ENCODE measurements around the gene MACROH2A1.
"Not testable (repeated sequence)": the region's sequence is repeated elsewhere in the genome, so short reads cannot be mapped to it uniquely, and the experiment has no call there.

Gene MACROH2A1

GRCh38 chr5:135373736-135374515 is 25.1 kb downstream of the MACROH2A1 start:
- H3K9me3 Mint-ChIP-seq = no peaks in the 10 kb centered on the region
- H3K27me3 Mint-ChIP-seq = no peaks in the 10 kb centered on the region
- H3K27ac Mint-ChIP-seq = peak overlapping the region in 1 of 2 donors; percentile 62
- no peak overlapping the region for H3K4me3 Mint-ChIP-seq
- no peak for ATAC-seq (replicated peaks)
- no peak for DNase-seq
- H3K4me1 Mint-ChIP-seq (ENCODE audit: low read depth in 2 of 2) = peaks cover 29 to 36% of the 10 kb centered on the region in 2 donors
- H3K36me3 Mint-ChIP-seq (ENCODE audit: insufficient read depth) = peaks cover 54% of the 10 kb centered on the region

- ATAC-seq (replicated peaks) (no peak), DNase-seq (no peak)
- Mint-ChIP-seq H3K27ac (peak overlapping the region in 1 of 2 donors; percentile 62), H3K4me3 (no peak overlapping the region), H3K36me3 (ENCODE audit: insufficient read depth) (peaks cover 51% of the 10 kb centered on the region), H3K4me1 (ENCODE audit: low read depth in 2 of 2) (peaks cover 29 to 31% of the 10 kb centered on the region in 2 donors), H3K27me3 (no peaks in the 10 kb centered on the region), H3K9me3 (no peaks in the 10 kb centered on the region)
Observed at GRCh38 chr5:135372654-135373381, 26.2 kb downstream of the MACROH2A1 start.

GRCh38 chr5:135371622-135372232 is 27.3 kb downstream of the MACROH2A1 start:
- no peaks in the 10 kb centered on the region for H3K9me3 Mint-ChIP-seq
- H3K27ac Mint-ChIP-seq = peak overlapping the region; percentile 22 to 62
- no peaks in the 10 kb centered on the region for H3K27me3 Mint-ChIP-seq
- DNase-seq = no peak
- no peak overlapping the region for H3K4me3 Mint-ChIP-seq
- no peak for ATAC-seq (replicated peaks)
- peaks cover 52% of the 10 kb centered on the region for H3K36me3 Mint-ChIP-seq (ENCODE audit: insufficient read depth)
- peaks cover 25% of the 10 kb centered on the region in 2 donors for H3K4me1 Mint-ChIP-seq (ENCODE audit: low read depth in 2 of 2)

- peaks cover 46% of the 10 kb centered on the region for H3K36me3 Mint-ChIP-seq (ENCODE audit: insufficient read depth)
- no peaks in the 10 kb centered on the region for H3K9me3 Mint-ChIP-seq
- no peaks in the 10 kb centered on the region for H3K27me3 Mint-ChIP-seq
- no peak for ATAC-seq (replicated peaks)
- DNase-seq = no peak
- H3K4me1 Mint-ChIP-seq (ENCODE audit: low read depth in 2 of 2) = peaks cover 13 to 18% of the 10 kb centered on the region in 2 donors
- peak overlapping the region in 1 of 2 donors; percentile 32 for H3K27ac Mint-ChIP-seq
- H3K4me3 Mint-ChIP-seq = no peak overlapping the region
Observed at GRCh38 chr5:135369952-135370351, 29.1 kb downstream of the MACROH2A1 start.

GRCh38 chr5:135367554-135367953 is 31.5 kb downstream of the MACROH2A1 start:
- Mint-ChIP-seq H3K4me1 (ENCODE audit: low read depth in 2 of 2) (peaks cover 0 to 2% of the 10 kb centered on the region in 2 donors), H3K27me3 (no peaks in the 10 kb centered on the region), H3K4me3 (no peak overlapping the region), H3K27ac (no peak overlapping the region), H3K36me3 (ENCODE audit: insufficient read depth) (peaks cover 38% of the 10 kb centered on the region), H3K9me3 (no peaks in the 10 kb centered on the region)
- DNase-seq (no peak), ATAC-seq (replicated peaks) (no peak)

- ATAC-seq (replicated peaks) (no peak), DNase-seq (no peak)
- H3K4me3 Mint-ChIP-seq = no peak overlapping the region
- peaks cover 34% of the 10 kb centered on the region for H3K36me3 Mint-ChIP-seq (ENCODE audit: insufficient read depth)
- no peaks in the 10 kb centered on the region for H3K4me1 Mint-ChIP-seq (ENCODE audit: low read depth in 2 of 2)
- no peaks in the 10 kb centered on the region for H3K9me3 Mint-ChIP-seq
- H3K27ac Mint-ChIP-seq = no peak overlapping the region
- no peaks in the 10 kb centered on the region for H3K27me3 Mint-ChIP-seq
Observed at GRCh38 chr5:135367076-135367475, 32.0 kb downstream of the MACROH2A1 start.

GRCh38 chr5:135365281-135365680 is 33.8 kb downstream of the MACROH2A1 start:
- no peaks in the 10 kb centered on the region for H3K27me3 Mint-ChIP-seq
- no peak overlapping the region for H3K27ac Mint-ChIP-seq
- peaks cover 32% of the 10 kb centered on the region for H3K36me3 Mint-ChIP-seq (ENCODE audit: insufficient read depth)
- H3K4me3 Mint-ChIP-seq = no peak overlapping the region
- no peaks in the 10 kb centered on the region for H3K9me3 Mint-ChIP-seq
- no peak for ATAC-seq (replicated peaks)
- H3K4me1 Mint-ChIP-seq (ENCODE audit: low read depth in 2 of 2) = peaks cover 1 to 5% of the 10 kb centered on the region in 2 donors
- DNase-seq = no peak

GRCh38 chr5:135364421-135365262 is 34.4 kb downstream of the MACROH2A1 start:
- ATAC-seq (replicated peaks) (no peak), DNase-seq (no peak)
- Mint-ChIP-seq H3K9me3 (no peaks in the 10 kb centered on the region), H3K4me1 (ENCODE audit: low read depth in 2 of 2) (peaks cover 3 to 5% of the 10 kb centered on the region in 2 donors), H3K27ac (no peak overlapping the region), H3K4me3 (no peak overlapping the region), H3K36me3 (ENCODE audit: insufficient read depth) (peaks cover 28% of the 10 kb centered on the region), H3K27me3 (no peaks in the 10 kb centered on the region)

GRCh38 chr5:135363342-135363741 is 35.7 kb downstream of the MACROH2A1 start:
- not testable (repeated sequence) for DNase-seq; H3K9me3 Mint-ChIP-seq; H3K4me1 Mint-ChIP-seq (ENCODE audit: low read depth in 2 of 2); H3K4me3 Mint-ChIP-seq; ATAC-seq (replicated peaks); H3K27me3 Mint-ChIP-seq
- Mint-ChIP-seq H3K27ac (peak overlapping the region in 1 of 2 donors; percentile 52), H3K36me3 (ENCODE audit: insufficient read depth) (peaks cover 20% of the 10 kb centered on the region)

- DNase-seq (no peak), ATAC-seq (replicated peaks) (no peak)
- Mint-ChIP-seq H3K27me3 (no peaks in the 10 kb centered on the region), H3K4me1 (ENCODE audit: low read depth in 2 of 2) (peaks cover 3 to 5% of the 10 kb centered on the region in 2 donors), H3K9me3 (no peaks in the 10 kb centered on the region), H3K4me3 (no peak overlapping the region), H3K27ac (no peak overlapping the region), H3K36me3 (ENCODE audit: insufficient read depth) (peaks cover 13% of the 10 kb centered on the region)
Observed at GRCh38 chr5:135362102-135362501, 36.9 kb downstream of the MACROH2A1 start.

- H3K4me3 Mint-ChIP-seq = no peak overlapping the region
- ATAC-seq (replicated peaks) (no peak), DNase-seq (no peak)
- peaks cover 8% of the 10 kb centered on the region for H3K36me3 Mint-ChIP-seq (ENCODE audit: insufficient read depth)
- H3K4me1 Mint-ChIP-seq (ENCODE audit: low read depth in 2 of 2) = peaks cover 4 to 6% of the 10 kb centered on the region in 2 donors
- peak overlapping the region in 1 of 2 donors; percentile 59 for H3K27ac Mint-ChIP-seq
- H3K9me3 Mint-ChIP-seq = no peaks in the 10 kb centered on the region
- no peaks in the 10 kb centered on the region for H3K27me3 Mint-ChIP-seq
Observed at GRCh38 chr5:135360278-135361274, 38.5 kb downstream of the MACROH2A1 start.

Data from effector memory CD8-positive, alpha-beta T cell (primary cell).